H1 (cell line): ENCODE data around the gene NUP98. TPM values are rescaled to one million over a fixed set of nuclear protein-coding genes. Genes with fewer than 3 reads are reported as not detected.

Experiments
- CTCF ChIA-PET: fragments of 300-600 bp; sonication (Branson Sonifier 250); formaldehyde crosslinking; loops from one replicate; lab custom pipeline; 2021; ENCODE audit not compliant: partially characterized antibody; lab: Charles Lee
- POLR2A ChIA-PET: fragments of 300-600 bp; sonication (Branson Sonifier 250); formaldehyde crosslinking; loops from one replicate; lab custom pipeline; 2021; ENCODE audit warnings: inconsistent platforms; ENCODE audit not compliant: partially characterized antibody; lab: Charles Lee
- DNase-seq, 2 experiments: peaks; one replicate each; pipeline versions ENCODE4 v3.0.0 to v3.0.0-alpha.2; 2010 to 2022; ENCODE audit warnings: low spot score in 2 of 2, low read depth in 1 of 2, mixed read lengths in 1 of 2
- FAIRE-seq: peaks from 2 replicates; lab custom pipeline; 2011; peaks lifted over from hg19 to GRCh38; lab: Jason Lieb, UNC
- H2AFZ ChIP-seq: 2 replicates; pipeline ENCODE4 v1.8.1; 2012; ENCODE audit warnings: low read length, inconsistent platforms
- H2AK5ac ChIP-seq: 2 replicates; pipeline ENCODE4 v1.6.1; 2013; ENCODE audit warnings: low read depth, low read length
- H2BK120ac ChIP-seq: replicated peaks from 2 replicates; pipeline ENCODE3; 2013; ENCODE audit warnings: low read depth, low read length, inconsistent platforms
- H2BK12ac ChIP-seq: 2 replicates; pipeline ENCODE4 v1.6.1; 2013; ENCODE audit warnings: low read depth, low read length
- H2BK15ac ChIP-seq: 2 replicates; pipeline ENCODE4 v1.6.1; 2013; ENCODE audit warnings: low read length
- H2BK20ac ChIP-seq: 2 replicates; pipeline ENCODE4 v1.6.1; 2013; ENCODE audit warnings: low read length
- H2BK5ac ChIP-seq: 2 replicates; pipeline ENCODE4 v1.6.1; 2013; ENCODE audit warnings: low read depth, low read length
- H3K14ac ChIP-seq: 2 replicates; pipeline ENCODE4 v1.6.1; 2013; ENCODE audit warnings: inconsistent platforms; ENCODE audit not compliant: insufficient read length
- H3K18ac ChIP-seq: 2 replicates; pipeline ENCODE4 v1.6.1; 2013; ENCODE audit warnings: low read length; ENCODE audit errors: extremely low read depth
- H3K23ac ChIP-seq: 2 replicates; pipeline ENCODE4 v1.6.1; 2013; ENCODE audit warnings: inconsistent platforms; ENCODE audit not compliant: insufficient read length
- H3K23me2 ChIP-seq: 2 replicates; pipeline ENCODE4 v1.6.1; 2013; ENCODE audit warnings: low read depth, low read length
- H3K27ac ChIP-seq: 2 replicates; pipeline ENCODE4 v1.6.1; 2011; ENCODE audit warnings: low read depth, low read length, inconsistent platforms
- H3K27me3 ChIP-seq, 4 experiments: replicated peaks in 1 of 4; 1 replicate in 1 of 4; 2 replicates in 3 of 4; pipeline versions ENCODE4 v1.6.1 to v1.8.1; 2011 to 2013; ENCODE audit warnings: low read length in 3 of 4, mild to moderate bottlenecking in 3 of 4, inconsistent platforms in 2 of 4, mixed read lengths in 2 of 4, moderate library complexity in 1 of 4; ENCODE audit not compliant: control insufficient read depth in 3 of 4, insufficient read depth in 3 of 4; ENCODE audit errors: extremely low read depth in 1 of 4
- H3K36me3 ChIP-seq, 4 experiments: 2 replicates each; pipeline versions ENCODE4 v1.6.1 to v1.8.1; 2011 to 2013; ENCODE audit warnings: mild to moderate bottlenecking in 4 of 4, low read length in 3 of 4, moderate library complexity in 2 of 4, control low read depth in 1 of 4, inconsistent platforms in 1 of 4; ENCODE audit not compliant: insufficient read depth in 4 of 4, control insufficient read depth in 2 of 4
- H3K4ac ChIP-seq: replicated peaks from 2 replicates; pipeline ENCODE3; 2013; ENCODE audit warnings: low read length, low read depth, mixed read lengths, inconsistent platforms; ENCODE audit not compliant: insufficient read length
- H3K4me1 ChIP-seq, 4 experiments: replicated peaks in 1 of 4; 1 replicate in 1 of 4; 2 replicates in 3 of 4; pipeline versions ENCODE4 v1.6.1 to v1.8.1; 2011 to 2013; ENCODE audit warnings: low read length in 3 of 4, inconsistent platforms in 2 of 4, mixed read lengths in 1 of 4; ENCODE audit not compliant: insufficient read depth in 4 of 4, control insufficient read depth in 3 of 4
- H3K4me2 ChIP-seq, 2 experiments: 2 replicates each; pipeline versions ENCODE4 v1.6.1 to v1.8.1; 2011 to 2013; ENCODE audit warnings: low read depth in 2 of 2, low read length in 2 of 2, control low read depth in 1 of 2, inconsistent platforms in 1 of 2, mild to moderate bottlenecking in 1 of 2; ENCODE audit not compliant: insufficient read depth in 1 of 2
- H3K4me3 ChIP-seq, 4 experiments: fragments of 200-600, 300-600 bp in 1 of 4; sonication (generic), shearing (Covaris generic), sonication (Bioruptor Twin) in 1 of 4; 2 replicates each; pipeline versions ENCODE4 v1.5.1 to v1.8.1; 2011 to 2016; ENCODE audit warnings: low read length in 4 of 4, low read depth in 3 of 4, control low read depth in 2 of 4, inconsistent platforms in 2 of 4, mild to moderate bottlenecking in 2 of 4, mixed read lengths in 1 of 4, moderate library complexity in 1 of 4; ENCODE audit not compliant: insufficient read depth in 2 of 4; ENCODE audit errors: extremely low read depth in 1 of 4
- H3K56ac ChIP-seq: replicated peaks from 2 replicates; pipeline ENCODE3; 2013; ENCODE audit warnings: low read depth, mild to moderate bottlenecking, mixed read lengths, low read length, inconsistent platforms; ENCODE audit not compliant: insufficient read length
- H3K79me1 ChIP-seq: 2 replicates; pipeline ENCODE4 v1.6.1; 2013; ENCODE audit warnings: low read depth, low read length, control low read depth
- H3K79me2 ChIP-seq, 2 experiments: 2 replicates each; pipeline versions ENCODE4 v1.6.1 to v1.8.1; 2012 to 2013; ENCODE audit warnings: low read length in 2 of 2, mild to moderate bottlenecking in 2 of 2, inconsistent platforms in 1 of 2; ENCODE audit not compliant: insufficient read depth in 2 of 2, control insufficient read depth in 1 of 2
- H3K9ac ChIP-seq, 4 experiments: replicated peaks in 1 of 4; 1 replicate in 1 of 4; 2 replicates in 3 of 4; pipeline versions ENCODE4 v1.6.1 to v1.8.1; 2011 to 2013; ENCODE audit warnings: low read depth in 3 of 4, low read length in 3 of 4, control low read depth in 2 of 4, mild to moderate bottlenecking in 2 of 4, moderate library complexity in 2 of 4, inconsistent platforms in 1 of 4; ENCODE audit errors: extremely low read depth in 1 of 4
- H3K9me3 ChIP-seq, 2 experiments: 2 replicates each; pipeline versions ENCODE4 v1.6.1 to v1.8.1; 2012 to 2013; ENCODE audit warnings: mild to moderate bottlenecking in 2 of 2, moderate library complexity in 2 of 2, control low read depth in 1 of 2, inconsistent platforms in 1 of 2, low read depth in 1 of 2, low read length in 1 of 2, mixed read lengths in 1 of 2; ENCODE audit not compliant: insufficient read depth in 2 of 2
- H4K20me1 ChIP-seq, 2 experiments: replicated peaks in 1 of 2; 2 replicates each; pipeline versions ENCODE3 to v1.8.1; 2011 to 2013; ENCODE audit warnings: inconsistent platforms in 2 of 2, low read length in 2 of 2, mild to moderate bottlenecking in 1 of 2; ENCODE audit not compliant: insufficient read depth in 2 of 2, control insufficient read depth in 1 of 2
- H4K5ac ChIP-seq: 2 replicates; pipeline ENCODE4 v1.6.1; 2013; ENCODE audit warnings: low read length, low read depth, mixed read lengths, inconsistent platforms; ENCODE audit not compliant: insufficient read length
- H4K8ac ChIP-seq: 2 replicates; pipeline ENCODE4 v1.8.0; 2013; ENCODE audit warnings: mild to moderate bottlenecking, moderate library complexity, low read length, inconsistent platforms; ENCODE audit not compliant: insufficient read depth; ENCODE audit errors: extremely low read depth
- H4K91ac ChIP-seq: replicated peaks from 2 replicates; pipeline ENCODE3; 2013; ENCODE audit warnings: low read length, mixed read lengths, inconsistent platforms; ENCODE audit not compliant: insufficient read length
- CBX5 ChIP-seq: fragments of 300-800, 300-1000 bp; sonication (generic); IDR thresholded peaks from 2 replicates; pipeline ENCODE4 v1.7.1; 2016; ENCODE audit warnings: antibody characterized with exemption, low read length, low read depth
- CEBPB ChIP-seq: IDR thresholded peaks from 2 replicates; pipeline ENCODE4 v1.6.1; 2012; ENCODE audit warnings: low read depth, low read length
- CREB1 ChIP-seq: IDR thresholded peaks from 2 replicates; pipeline ENCODE4 v1.6.1; 2012; ENCODE audit warnings: inconsistent platforms
- EP300 ChIP-seq, 2 experiments: IDR thresholded peaks; 1 replicate in 1 of 2; 2 replicates in 1 of 2; pipeline ENCODE4 v1.6.1; 2011 to 2012; ENCODE audit warnings: low read depth in 2 of 2, low read length in 2 of 2, mild to moderate bottlenecking in 2 of 2, borderline replicate concordance in 1 of 2, inconsistent platforms in 1 of 2, moderate library complexity in 1 of 2
- EZH2 ChIP-seq: fragments of 200-600 bp; sonication (generic); IDR thresholded peaks from 2 replicates; pipeline ENCODE4 v1.7.1; 2012; ENCODE audit warnings: low read depth, mild to moderate bottlenecking, moderate library complexity, low read length, inconsistent platforms; ENCODE audit not compliant: severe bottlenecking
- JUND ChIP-seq: IDR thresholded peaks from 2 replicates; pipeline ENCODE4 v1.6.1; 2011; ENCODE audit warnings: mild to moderate bottlenecking, improper control_type of control experiment, low read length
- NANOG ChIP-seq: IDR thresholded peaks from 2 replicates; pipeline ENCODE4 v1.6.1; 2011; ENCODE audit warnings: low read length, low read depth, mild to moderate bottlenecking, inconsistent platforms; ENCODE audit not compliant: insufficient read depth, poor library complexity, severe bottlenecking
- NRF1 ChIP-seq: IDR thresholded peaks from 2 replicates; pipeline ENCODE4 v1.6.1; 2011; ENCODE audit warnings: mild to moderate bottlenecking, low read depth, low read length, improper control_type of control experiment
- POLR2AphosphoS5 ChIP-seq: IDR thresholded peaks from 2 replicates; pipeline ENCODE4 v1.6.1; 2011; ENCODE audit warnings: low read depth, low read length
- POU5F1 ChIP-seq: IDR thresholded peaks from 2 replicates; pipeline ENCODE4 v1.6.1; 2011; ENCODE audit warnings: low read depth, mild to moderate bottlenecking, low read length, moderate library complexity
- RXRA ChIP-seq: IDR thresholded peaks from 2 replicates; pipeline ENCODE4 v1.6.1; 2011; ENCODE audit warnings: low read depth, mild to moderate bottlenecking, low read length, moderate library complexity; ENCODE audit not compliant: insufficient read depth
- SUZ12 ChIP-seq: fragments of 200-600 bp; sonication (generic); IDR thresholded peaks from 2 replicates; pipeline ENCODE4 v1.6.1; 2012; ENCODE audit warnings: mild to moderate bottlenecking, inconsistent platforms, low read length, moderate library complexity, mixed read lengths
- TEAD4 ChIP-seq: IDR thresholded peaks from 2 replicates; pipeline ENCODE4 v1.6.1; 2012; ENCODE audit warnings: low read depth, low read length, inconsistent platforms, mixed read lengths
- WGBS, 2 experiments: shearing (Covaris generic) in 1 of 2; methylation state at CpG; one replicate each; pipeline versions ENCODE4 v1.1.6 to v1.1.7; 2013 to 2015; ENCODE audit warnings: low lambda C conversion rate in 2 of 2, mixed read lengths in 2 of 2, inconsistent platforms in 1 of 2, low coverage in 1 of 2, missing lambda C conversion rate in 1 of 2; ENCODE audit not compliant: insufficient replicate concordance in 2 of 2, insufficient coverage in 1 of 2, insufficient read length in 1 of 2; ENCODE audit errors: extremely low coverage in 1 of 2, missing lambda C conversion rate in 1 of 2; 5-methylcytosine and 5-hydroxymethylcytosine counted together
- polyA plus RNA-seq, 7 experiments: library from polyadenylated mRNA; depleted of rRNA in 3 of 7; stranded (reverse) in 5 of 7; unstranded in 2 of 7; fragments of >200 nt in 5 of 7; fragments of 200-250 nt in 2 of 7; gene quantifications; 1 replicate in 5 of 7; 2 replicates in 1 of 7; 4 replicates in 1 of 7; pipeline versions ENCODE4 v1.2.1 to v1.2.3, GENCODE V29; 2011 to 2013; ENCODE audit warnings: missing spikeins in 2 of 7, mixed read lengths in 2 of 7
- total RNA-seq: library from RNA; stranded (reverse); fragmentation: NEBNext Ultra II Directional; extraction: Animal tissue kit (Norgen Biotek cat#: 25700); gene quantifications from 2 replicates; pipeline ENCODE4 v1.2.1, GENCODE V29; 2021

Gene NUP98
- total and polyA plus RNA-seq, 2 of the 8 experiments (the other 6 are each of a cell fraction or from before 2014, with no cell fraction given), result 98.6 to 261 TPM

DNA sequence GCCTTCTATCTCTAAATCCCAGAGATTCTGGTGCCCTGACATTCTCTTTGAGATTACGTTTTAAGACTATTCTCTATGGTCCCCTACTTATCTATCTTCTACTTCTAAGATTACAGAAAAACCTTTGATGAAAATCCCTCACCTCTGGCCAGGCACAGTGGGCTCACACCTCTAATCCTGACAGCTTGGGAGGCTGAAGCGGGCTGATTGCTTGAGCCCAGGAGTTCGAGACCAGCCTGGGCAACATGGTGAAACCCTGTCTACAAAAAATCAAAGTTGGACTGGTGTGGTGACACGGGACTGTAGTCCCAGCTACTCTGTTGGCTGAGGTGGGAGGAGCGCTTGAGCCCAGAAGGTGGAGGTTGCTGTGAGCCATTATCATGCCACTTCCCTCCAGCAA is 14.4 kb downstream of the NUP98 start:
- Histone ChIP-seq H2BK15ac (no peak overlapping the region), H3K4me3 (no peak overlapping the region), H4K91ac (no peak overlapping the region), H3K4me1 (no peaks in the 10 kb centered on the region), H2BK120ac (no peak overlapping the region), H3K27me3 (no peaks in the 10 kb centered on the region), H3K79me1 (peaks cover 5% of the 10 kb centered on the region), H2AFZ (no peak overlapping the region), H3K4me2 (no peak overlapping the region), H2AK5ac (no peak overlapping the region), H4K5ac (no peak overlapping the region), H3K9ac (no peak overlapping the region), H3K9me3 (no peaks in the 10 kb centered on the region), H3K18ac (no peak overlapping the region), H3K27ac (no peak overlapping the region), H3K79me2 (peaks cover 7 to 70% of the 10 kb centered on the region in 2 experiments), H4K20me1 (peaks cover 3 to 6% of the 10 kb centered on the region in 2 experiments), H2BK5ac (no peak overlapping the region), H3K4ac (no peak overlapping the region), H3K36me3 (peaks cover 5 to 42% (median 18%) of the 10 kb centered on the region in 4 experiments), H4K8ac (no peak overlapping the region), H2BK12ac (no peak overlapping the region), H3K23me2 (no peaks in the 10 kb centered on the region), H3K56ac (no peak overlapping the region), H3K23ac (no peak overlapping the region), H2BK20ac (no peak overlapping the region), H3K14ac (no peak overlapping the region)
- POLR2A ChIA-PET, result interaction anchor here (0.6 to 1.4 kb wide), 2 partner anchors 15 to 90 kb away, joined by 3 to 4 read pairs; partner anchors contain the start of gene NUP98
- DNase-seq (no peak), FAIRE-seq (no peak)
- WGBS, 2 experiments, result 92% methylated on average over 5 of the region's 5 CpGs; no CpG with 5 or more reads in 1 of the 2 experiments
- CTCF ChIA-PET, result interaction anchor here (1.3 to 2.3 kb wide), 3 partner anchors 15 to 26 kb away, joined by 3 to 7 read pairs (median 4); partner anchors contain the start of gene PGAP2
- no peak for TF ChIP-seq JUND
- TF ChIP-seq CREB1, result no peak
- TF ChIP-seq CBX5, result no peak
- TF ChIP-seq TEAD4, result no peak
- no peak for TF ChIP-seq NANOG
- TF ChIP-seq EP300 (IDR thresholded peaks at IDR 0.05; ENCODE audit: borderline replicate concordance in 1 of 2, low read depth in 2 of 2, low read length in 2 of 2), result no peak
- no peak for TF ChIP-seq NRF1
- no peak for TF ChIP-seq POLR2AphosphoS5
- no peak for TF ChIP-seq RXRA
- TF ChIP-seq SUZ12, result no peak
- no peak for TF ChIP-seq POU5F1
- TF ChIP-seq CEBPB, result no peak
- TF ChIP-seq EZH2, result no peak
